OCI-LY3 (cell line): Measurements from ENCODE around the gene SLX9.

Experiments used
- EZH2phosphoT487 ChIP-seq: fragments of 200-600 bp; shearing (Covaris generic); IDR thresholded peaks from 2 replicates; pipeline ENCODE4 v1.6.1; 2018; ENCODE audit warnings: antibody characterized with exemption, mixed run types, low read depth
- TF ChIP-seq, protein P1 (sequence below): fragments of 200-600, 300-600 bp; sonication (generic); IDR thresholded peaks from 2 replicates; pipeline ENCODE4 v1.5.1; 2014; ENCODE audit warnings: antibody characterized with exemption, low read length, low read depth

GRCh38 chr21:44934276-44934675, 5.6 kb upstream of the SLX9 start:
- TF ChIP-seq, protein P1, sequence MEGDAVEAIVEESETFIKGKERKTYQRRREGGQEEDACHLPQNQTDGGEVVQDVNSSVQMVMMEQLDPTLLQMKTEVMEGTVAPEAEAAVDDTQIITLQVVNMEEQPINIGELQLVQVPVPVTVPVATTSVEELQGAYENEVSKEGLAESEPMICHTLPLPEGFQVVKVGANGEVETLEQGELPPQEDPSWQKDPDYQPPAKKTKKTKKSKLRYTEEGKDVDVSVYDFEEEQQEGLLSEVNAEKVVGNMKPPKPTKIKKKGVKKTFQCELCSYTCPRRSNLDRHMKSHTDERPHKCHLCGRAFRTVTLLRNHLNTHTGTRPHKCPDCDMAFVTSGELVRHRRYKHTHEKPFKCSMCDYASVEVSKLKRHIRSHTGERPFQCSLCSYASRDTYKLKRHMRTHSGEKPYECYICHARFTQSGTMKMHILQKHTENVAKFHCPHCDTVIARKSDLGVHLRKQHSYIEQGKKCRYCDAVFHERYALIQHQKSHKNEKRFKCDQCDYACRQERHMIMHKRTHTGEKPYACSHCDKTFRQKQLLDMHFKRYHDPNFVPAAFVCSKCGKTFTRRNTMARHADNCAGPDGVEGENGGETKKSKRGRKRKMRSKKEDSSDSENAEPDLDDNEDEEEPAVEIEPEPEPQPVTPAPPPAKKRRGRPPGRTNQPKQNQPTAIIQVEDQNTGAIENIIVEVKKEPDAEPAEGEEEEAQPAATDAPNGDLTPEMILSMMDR = no peak
- TF ChIP-seq EZH2phosphoT487 = no peak
